Loucy (cell line): Measurements from ENCODE around the gene TOM1L2.

Source experiments
- H2AFZ ChIP-seq: fragments of 200-600 bp; sonication (generic); 2 replicates; pipeline ENCODE4 v1.6.0; 2016; ENCODE audit warnings: antibody characterized with exemption, mild to moderate bottlenecking, low read length, moderate library complexity
- H3F3A ChIP-seq: fragments of 200-600 bp; 2 replicates; pipeline ENCODE4 v1.6.0; 2016; ENCODE audit warnings: antibody characterized with exemption, low read depth, mild to moderate bottlenecking
- H3K27me3 ChIP-seq: fragments of 200-600 bp; sonication (generic); 2 replicates; pipeline ENCODE4 v1.6.1; 2014; ENCODE audit warnings: low read length, mild to moderate bottlenecking; ENCODE audit not compliant: insufficient read depth, poor library complexity, severe bottlenecking
- H3K36me3 ChIP-seq: fragments of 200-600 bp; sonication (generic); 2 replicates; pipeline ENCODE4 v1.6.1; 2016; ENCODE audit warnings: low read length; ENCODE audit not compliant: insufficient read depth
- H3K4me1 ChIP-seq: fragments of 200-600 bp; sonication (generic); 2 replicates; pipeline ENCODE4 v1.5.1; 2014; ENCODE audit warnings: low read length, mild to moderate bottlenecking; ENCODE audit not compliant: insufficient read depth, poor library complexity, severe bottlenecking
- H3K4me2 ChIP-seq: fragments of 200-600 bp; sonication (generic); 2 replicates; pipeline ENCODE4 v1.6.0; 2014; ENCODE audit warnings: antibody characterized with exemption, low read length, low read depth, mild to moderate bottlenecking; ENCODE audit not compliant: poor library complexity, severe bottlenecking
- H3K4me3 ChIP-seq: fragments of 200-600 bp; sonication (generic); 2 replicates; pipeline ENCODE4 v1.5.1; 2014; ENCODE audit warnings: low read length, mild to moderate bottlenecking, mixed read lengths; ENCODE audit not compliant: poor library complexity, severe bottlenecking
- H3K79me2 ChIP-seq: fragments of 200-600 bp; sonication (generic); 2 replicates; pipeline ENCODE4 v1.6.1; 2014; ENCODE audit warnings: low read length; ENCODE audit not compliant: insufficient read depth
- H3K9ac ChIP-seq: fragments of 200-600 bp; sonication (generic); 2 replicates; pipeline ENCODE4 v1.6.0; 2014; ENCODE audit warnings: mild to moderate bottlenecking, low read depth, low read length, moderate library complexity; ENCODE audit not compliant: poor library complexity, severe bottlenecking
- H3K9me2 ChIP-seq: fragments of 200-600 bp; sonication (generic); replicated peaks from 2 replicates; pipeline ENCODE4 v1.6.1; 2016; ENCODE audit warnings: low read depth, low read length, mixed read lengths
- H3K9me3 ChIP-seq: fragments of 200-600 bp; sonication (generic); 2 replicates; pipeline ENCODE4 v1.6.1; 2014; ENCODE audit warnings: mild to moderate bottlenecking, antibody characterized with exemption, low read length, low read depth; ENCODE audit not compliant: insufficient read depth
- H4K20me1 ChIP-seq: fragments of 200-600 bp; sonication (generic); 2 replicates; pipeline ENCODE4 v1.6.0; 2014; ENCODE audit warnings: antibody characterized with exemption, low read length, mild to moderate bottlenecking; ENCODE audit not compliant: insufficient read depth, poor library complexity, severe bottlenecking
- EZH2phosphoT487 ChIP-seq: fragments of 200-600 bp; IDR thresholded peaks from 2 replicates; pipeline ENCODE4 v1.6.1; 2018; ENCODE audit warnings: antibody characterized with exemption, mild to moderate bottlenecking, moderate library complexity, borderline replicate concordance
- TF ChIP-seq, protein P1 (sequence below): fragments of 200-600 bp; sonication (generic); conservative IDR thresholded peaks from 2 replicates; pipeline ENCODE4 v1.5.1; 2014; ENCODE audit warnings: mild to moderate bottlenecking, antibody characterized with exemption, low read length

Gene TOM1L2

DNA sequence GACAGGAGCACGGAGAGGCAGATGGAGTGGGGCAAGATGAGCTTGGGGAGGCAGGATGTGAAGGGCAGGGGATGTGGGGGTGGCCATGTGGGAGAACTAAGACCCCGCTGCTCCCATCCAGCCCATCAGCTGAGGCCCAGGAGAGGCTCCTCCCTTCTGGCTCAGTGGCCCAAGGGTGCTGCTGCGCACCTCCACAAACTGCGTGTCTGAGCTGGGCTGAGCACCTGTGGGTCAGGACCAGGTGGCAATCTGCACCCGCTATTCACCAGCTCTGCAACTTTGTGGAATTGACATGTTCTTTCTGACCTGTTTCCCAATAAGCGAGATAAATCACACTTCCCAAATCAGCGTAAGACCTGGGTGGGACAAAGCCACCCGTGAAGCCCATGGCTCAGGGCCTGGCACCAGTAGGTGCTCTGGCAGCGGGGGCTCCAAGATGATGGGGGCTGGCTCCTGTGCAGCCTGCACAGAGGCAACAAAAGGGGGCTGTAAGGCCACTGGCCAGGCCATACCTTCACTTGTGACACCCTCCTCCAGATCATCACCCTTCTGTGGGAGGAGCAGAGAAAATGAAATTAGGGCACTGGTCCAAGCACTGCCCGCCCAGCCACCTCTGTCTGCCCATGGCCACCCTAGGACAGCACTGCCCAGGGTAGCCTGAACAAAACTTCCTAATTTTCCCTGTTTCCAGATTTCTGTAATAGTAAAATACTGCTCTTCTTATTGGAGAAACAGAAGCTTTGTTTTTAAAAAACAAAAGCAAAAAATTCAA lies 123.7 kb downstream of the TOM1L2 start:
- Histone ChIP-seq H3K4me1 (peaks cover 21% of the 10 kb centered on the region), H3K9me3 (no peaks in the 10 kb centered on the region), H4K20me1 (no peaks in the 10 kb centered on the region), H3K4me2 (no peak overlapping the region), H3K4me3 (no peak overlapping the region), H3K9ac (peak overlapping the region; percentile 54), H2AFZ (no peak overlapping the region), H3F3A (no peaks in the 10 kb centered on the region), H3K27me3 (no peaks in the 10 kb centered on the region), H3K79me2 (no peaks in the 10 kb centered on the region), H3K9me2 (no peaks in the 10 kb centered on the region), H3K36me3 (no peaks in the 10 kb centered on the region)
- no peak for TF ChIP-seq EZH2phosphoT487
- TF ChIP-seq, protein P1, sequence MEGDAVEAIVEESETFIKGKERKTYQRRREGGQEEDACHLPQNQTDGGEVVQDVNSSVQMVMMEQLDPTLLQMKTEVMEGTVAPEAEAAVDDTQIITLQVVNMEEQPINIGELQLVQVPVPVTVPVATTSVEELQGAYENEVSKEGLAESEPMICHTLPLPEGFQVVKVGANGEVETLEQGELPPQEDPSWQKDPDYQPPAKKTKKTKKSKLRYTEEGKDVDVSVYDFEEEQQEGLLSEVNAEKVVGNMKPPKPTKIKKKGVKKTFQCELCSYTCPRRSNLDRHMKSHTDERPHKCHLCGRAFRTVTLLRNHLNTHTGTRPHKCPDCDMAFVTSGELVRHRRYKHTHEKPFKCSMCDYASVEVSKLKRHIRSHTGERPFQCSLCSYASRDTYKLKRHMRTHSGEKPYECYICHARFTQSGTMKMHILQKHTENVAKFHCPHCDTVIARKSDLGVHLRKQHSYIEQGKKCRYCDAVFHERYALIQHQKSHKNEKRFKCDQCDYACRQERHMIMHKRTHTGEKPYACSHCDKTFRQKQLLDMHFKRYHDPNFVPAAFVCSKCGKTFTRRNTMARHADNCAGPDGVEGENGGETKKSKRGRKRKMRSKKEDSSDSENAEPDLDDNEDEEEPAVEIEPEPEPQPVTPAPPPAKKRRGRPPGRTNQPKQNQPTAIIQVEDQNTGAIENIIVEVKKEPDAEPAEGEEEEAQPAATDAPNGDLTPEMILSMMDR, result no peak

DNA sequence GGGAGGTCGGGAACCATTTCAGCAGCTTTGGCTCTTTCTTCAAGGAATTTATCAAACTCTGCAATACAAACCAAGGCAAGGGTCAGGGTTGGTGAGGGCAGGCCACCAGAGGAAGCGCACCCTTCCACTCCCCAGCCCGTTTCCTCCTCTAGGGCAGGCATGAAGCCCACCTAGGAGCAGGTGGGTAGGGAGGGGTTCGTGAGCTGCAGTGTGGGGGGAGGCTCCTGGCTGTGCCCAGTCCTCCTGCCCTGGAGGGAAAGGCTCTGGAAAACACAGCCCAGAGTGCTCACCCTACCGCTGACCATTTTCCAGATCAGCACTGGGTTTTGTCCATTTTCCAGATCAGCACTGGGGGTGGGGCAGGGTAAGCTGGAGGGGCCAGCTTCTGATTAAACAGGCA lies 124.5 kb downstream of the TOM1L2 start:
- peaks cover 21% of the 10 kb centered on the region for H3K4me1 ChIP-seq
- H3K9me3 ChIP-seq, result no peaks in the 10 kb centered on the region
- no peaks in the 10 kb centered on the region for H3F3A ChIP-seq
- no peaks in the 10 kb centered on the region for H3K79me2 ChIP-seq
- no peak overlapping the region for H2AFZ ChIP-seq
- H4K20me1 ChIP-seq, result no peaks in the 10 kb centered on the region
- H3K9ac ChIP-seq, result no peak overlapping the region
- H3K36me3 ChIP-seq, result no peaks in the 10 kb centered on the region
- no peak overlapping the region for H3K4me2 ChIP-seq
- no peaks in the 10 kb centered on the region for H3K9me2 ChIP-seq
- no peaks in the 10 kb centered on the region for H3K27me3 ChIP-seq
- H3K4me3 ChIP-seq, result no peak overlapping the region
- no peak for TF ChIP-seq EZH2phosphoT487
- TF ChIP-seq, protein P1, result no peak

DNA sequence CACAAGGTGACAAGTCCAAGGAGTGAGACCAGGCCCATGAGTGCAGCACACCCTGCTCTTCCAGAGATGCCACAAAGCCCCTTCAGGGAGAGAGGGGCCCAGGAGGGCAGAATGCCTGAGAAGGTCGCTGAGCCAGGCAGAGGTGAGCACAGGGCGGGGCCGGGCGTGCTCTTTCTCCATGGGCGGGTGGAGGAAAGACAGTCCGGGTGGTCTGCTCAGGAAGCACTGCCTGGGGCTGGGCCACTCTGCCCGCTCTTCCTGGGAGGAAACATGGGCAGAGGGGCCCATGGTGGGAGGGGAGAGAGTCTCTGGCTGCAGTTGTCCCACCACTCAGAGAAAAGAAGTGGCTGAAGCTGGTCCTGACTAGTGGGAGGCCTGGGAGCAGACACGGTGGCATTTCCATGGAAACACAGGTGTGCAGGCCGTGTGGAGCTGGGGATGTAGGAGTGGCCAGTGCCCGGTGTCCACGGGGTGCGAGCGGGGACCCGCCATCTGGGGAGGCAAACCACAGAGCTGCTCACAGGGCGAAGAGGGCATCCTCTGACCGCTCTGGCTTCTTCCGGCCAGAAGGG lies 125.0 kb downstream of the TOM1L2 start:
- Histone ChIP-seq H3F3A (no peaks in the 10 kb centered on the region), H3K9ac (no peak overlapping the region), H2AFZ (no peak overlapping the region), H3K9me3 (no peaks in the 10 kb centered on the region), H3K27me3 (no peaks in the 10 kb centered on the region), H3K79me2 (no peaks in the 10 kb centered on the region), H3K4me2 (no peak overlapping the region), H3K4me3 (no peak overlapping the region), H4K20me1 (no peaks in the 10 kb centered on the region), H3K4me1 (peaks cover 21% of the 10 kb centered on the region), H3K36me3 (no peaks in the 10 kb centered on the region), H3K9me2 (no peaks in the 10 kb centered on the region)
- TF ChIP-seq EZH2phosphoT487, result no peak
- TF ChIP-seq, protein P1, result no peak
